ENCODE measurements around the gene SLC27A4.

- TF ChIP-seq CTCF (conservative IDR thresholded peaks at IDR 0.05 in 1 of 2, IDR thresholded peaks at IDR 0.05 in 1 of 2; ENCODE audit: extremely low read depth in 1 of 2, insufficient read depth in 1 of 2, low read depth in 1 of 2, low read length in 2 of 2) = no peak
- TF ChIP-seq EZH2 (IDR thresholded peaks at IDR 0.05; ENCODE audit: borderline replicate concordance, low read length) = no peak
These were observed 68.7 kb downstream of the SLC27A4 start for GRCh38 chr9:128408963-128409431.
